A673 (cell line): ENCODE data around the gene IGLL1. TPM values are rescaled to one million over a fixed set of nuclear protein-coding genes. Genes with fewer than 3 reads are reported as not detected.

Experiments
- BruUV-seq: library from RNA; stranded (reverse); fragments of 400-500 nt; replicated peaks from 2 replicates; lab custom pipeline; 2021; lab: Mats Ljungman, UMichigan
- CTCF ChIA-PET: fragments of 300-600 bp; sonication (Branson Sonifier 250); formaldehyde crosslinking; loops from one replicate; lab custom pipeline; 2022; ENCODE audit warnings: antibody characterized with exemption; lab: Charles Lee
- POLR2A ChIA-PET: fragments of 300-600 bp; sonication (Branson Sonifier 250); formaldehyde crosslinking; loops from one replicate; lab custom pipeline; 2022; ENCODE audit warnings: antibody characterized with exemption; ENCODE audit not compliant: low non-redundant PET; lab: Charles Lee
- DNase-seq: peaks from one replicate; pipeline ENCODE4 v3.0.0-alpha.2; 2015; ENCODE audit warnings: low spot score
- H3K27ac ChIP-seq: fragments of 200-600 bp; sonication (generic); 2 replicates; pipeline ENCODE4 v1.5.1; 2016; ENCODE audit warnings: mixed run types, low read depth, mild to moderate bottlenecking, mixed read lengths, antibody characterized with exemption, low read length; ENCODE audit not compliant: poor library complexity, severe bottlenecking
- H3K27me3 ChIP-seq: fragments of 200-600 bp; sonication (generic); replicated peaks from 2 replicates; pipeline ENCODE4 v1.6.1; 2017; ENCODE audit warnings: mixed run types, low read depth, mild to moderate bottlenecking, mixed read lengths, antibody characterized with exemption, low read length; ENCODE audit not compliant: insufficient read depth, poor library complexity
- H3K36me3 ChIP-seq: fragments of 200-600 bp; sonication (generic); 2 replicates; pipeline ENCODE4 v1.6.1; 2016; ENCODE audit warnings: mixed run types, mild to moderate bottlenecking, mixed read lengths, antibody characterized with exemption, low read length; ENCODE audit not compliant: insufficient read depth, poor library complexity, severe bottlenecking
- H3K4me1 ChIP-seq: fragments of 200-600 bp; sonication (generic); 2 replicates; pipeline ENCODE4 v1.6.1; 2017; ENCODE audit warnings: mixed run types, mild to moderate bottlenecking, mixed read lengths, antibody characterized with exemption, low read length; ENCODE audit not compliant: insufficient read depth, poor library complexity, severe bottlenecking
- H3K4me3 ChIP-seq: fragments of 200-600 bp; sonication (generic); 2 replicates; pipeline ENCODE4 v1.5.1; 2016; ENCODE audit warnings: low read depth, mixed run types, mild to moderate bottlenecking, mixed read lengths, low read length; ENCODE audit not compliant: poor library complexity, severe bottlenecking
- H3K9me3 ChIP-seq: fragments of 200-600 bp; sonication (generic); 2 replicates; pipeline ENCODE4 v1.6.1; 2016; ENCODE audit warnings: mixed run types, low read depth, mild to moderate bottlenecking, mixed read lengths, antibody characterized with exemption, low read length; ENCODE audit not compliant: poor library complexity, severe bottlenecking
- EZH2 ChIP-seq: fragments of 200-600 bp; sonication (generic); IDR thresholded peaks from 2 replicates; pipeline ENCODE4 v1.6.1; 2017; ENCODE audit warnings: borderline replicate concordance, low read depth, mild to moderate bottlenecking, mixed read lengths, antibody characterized with exemption, low read length; ENCODE audit not compliant: poor library complexity, severe bottlenecking
- intact Hi-C: fragments of 100-400 bp; cut with micrococcal nuclease; formaldehyde crosslinking; loops from one replicate; pipeline ENCODE4 v1.10.0; 2022; ENCODE audit not compliant: unreplicated experiment
- total RNA-seq: library from RNA; stranded (reverse); gene quantifications from 2 replicates; pipeline ENCODE4 v1.2.3, GENCODE V29; 2021
- TF ChIP-seq, protein P1 (sequence below): fragments of 300-800, 200-600 bp; sonication (generic); conservative IDR thresholded peaks from 2 replicates; pipeline ENCODE4 v1.5.1; 2017; ENCODE audit warnings: low read depth, mild to moderate bottlenecking, antibody characterized with exemption, low read length, moderate library complexity, mixed read lengths

IGLL1 gene
- total RNA-seq, 1 experiment from 2014 or later, result not detected

GRCh38 chr22:23530766-23531282, 49.3 kb downstream of the IGLL1 start:
- Histone ChIP-seq H3K27me3 (no peaks in the 10 kb centered on the region), H3K4me3 (no peak overlapping the region), H3K36me3 (no peaks in the 10 kb centered on the region), H3K27ac (no peak overlapping the region), H3K9me3 (no peaks in the 10 kb centered on the region), H3K4me1 (no peaks in the 10 kb centered on the region)
- BruUV-seq, result no TSS peak
- TF ChIP-seq, protein P1, sequence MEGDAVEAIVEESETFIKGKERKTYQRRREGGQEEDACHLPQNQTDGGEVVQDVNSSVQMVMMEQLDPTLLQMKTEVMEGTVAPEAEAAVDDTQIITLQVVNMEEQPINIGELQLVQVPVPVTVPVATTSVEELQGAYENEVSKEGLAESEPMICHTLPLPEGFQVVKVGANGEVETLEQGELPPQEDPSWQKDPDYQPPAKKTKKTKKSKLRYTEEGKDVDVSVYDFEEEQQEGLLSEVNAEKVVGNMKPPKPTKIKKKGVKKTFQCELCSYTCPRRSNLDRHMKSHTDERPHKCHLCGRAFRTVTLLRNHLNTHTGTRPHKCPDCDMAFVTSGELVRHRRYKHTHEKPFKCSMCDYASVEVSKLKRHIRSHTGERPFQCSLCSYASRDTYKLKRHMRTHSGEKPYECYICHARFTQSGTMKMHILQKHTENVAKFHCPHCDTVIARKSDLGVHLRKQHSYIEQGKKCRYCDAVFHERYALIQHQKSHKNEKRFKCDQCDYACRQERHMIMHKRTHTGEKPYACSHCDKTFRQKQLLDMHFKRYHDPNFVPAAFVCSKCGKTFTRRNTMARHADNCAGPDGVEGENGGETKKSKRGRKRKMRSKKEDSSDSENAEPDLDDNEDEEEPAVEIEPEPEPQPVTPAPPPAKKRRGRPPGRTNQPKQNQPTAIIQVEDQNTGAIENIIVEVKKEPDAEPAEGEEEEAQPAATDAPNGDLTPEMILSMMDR, result no peak
- TF ChIP-seq EZH2, result no peak
- no peak for DNase-seq
- intact Hi-C loops, result loop anchor here (10.0 kb wide), 1 partner anchor 216 kb away; no protein-coding TSS in a partner anchor
- CTCF ChIA-PET, result no interaction called here
- POLR2A ChIA-PET, result no interaction called here

- H3K36me3 ChIP-seq, result no peaks in the 10 kb centered on the region
- no peak overlapping the region for H3K4me3 ChIP-seq
- no peak for DNase-seq
- H3K9me3 ChIP-seq, result no peaks in the 10 kb centered on the region
- H3K4me1 ChIP-seq, result no peaks in the 10 kb centered on the region
- intact Hi-C loops, result loop anchor here (10.0 kb wide), 1 partner anchor 215 kb away; no protein-coding TSS in a partner anchor
- H3K27me3 ChIP-seq, result no peaks in the 10 kb centered on the region
- no TSS peak for BruUV-seq
- CTCF ChIA-PET, result no interaction called here
- no peak overlapping the region for H3K27ac ChIP-seq
- POLR2A ChIA-PET, result no interaction called here
- TF ChIP-seq, protein P1, result no peak
- no peak for TF ChIP-seq EZH2
These were observed 50.0 kb downstream of the IGLL1 start for GRCh38 chr22:23530106-23530505.

DNA sequence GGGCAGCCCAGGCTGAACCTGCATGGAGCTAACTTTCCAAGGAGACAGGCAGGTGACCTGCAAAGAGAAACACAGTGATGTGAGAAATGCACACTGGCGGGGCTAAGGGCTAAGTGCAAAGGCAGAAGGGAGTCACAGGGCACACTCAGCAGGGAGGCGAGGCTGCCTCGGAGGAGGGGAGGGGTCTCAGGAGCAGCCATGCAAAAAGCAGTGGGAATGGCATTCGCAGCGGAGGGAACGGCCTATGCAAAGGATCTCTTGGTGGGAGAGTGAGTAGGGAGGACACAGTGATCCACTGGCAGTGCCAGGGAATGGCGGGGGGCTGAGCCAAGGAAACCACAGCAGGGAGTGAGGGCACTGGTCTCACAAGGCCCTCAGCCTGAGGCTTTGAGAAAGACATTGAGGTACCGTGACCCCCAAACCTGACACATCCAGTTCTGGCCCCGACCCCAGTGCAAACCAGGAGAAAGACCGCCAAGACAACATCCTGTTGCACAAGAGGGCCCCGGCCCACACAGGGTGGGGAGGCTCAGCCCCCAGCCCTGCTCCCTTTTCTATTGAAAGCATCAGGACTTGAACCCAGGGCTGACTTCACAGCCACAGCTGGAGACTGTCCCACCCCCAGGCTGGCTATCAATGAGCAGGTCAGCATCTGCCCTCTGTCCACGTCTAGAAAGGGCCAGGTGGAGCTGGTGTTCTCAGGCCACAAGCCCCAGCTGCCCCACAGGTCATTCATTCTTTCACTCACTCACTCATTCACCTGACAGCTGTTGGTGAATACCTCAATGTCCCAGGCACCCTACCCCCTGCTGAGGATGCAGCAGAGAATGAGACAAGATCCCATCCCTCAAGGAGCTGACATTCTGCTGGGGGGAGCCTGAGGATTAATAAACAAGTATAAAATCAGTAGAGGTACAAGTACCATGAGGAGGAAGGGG, 50.7 kb downstream of the IGLL1 start:
- no peak for DNase-seq
- ChIA-PET POLR2A (no interaction called here), CTCF (no interaction called here)
- Histone ChIP-seq H3K27me3 (no peaks in the 10 kb centered on the region), H3K4me1 (no peaks in the 10 kb centered on the region), H3K9me3 (no peaks in the 10 kb centered on the region), H3K36me3 (no peaks in the 10 kb centered on the region), H3K27ac (no peak overlapping the region), H3K4me3 (no peak overlapping the region)
- BruUV-seq, result no TSS peak
- no peak for TF ChIP-seq EZH2
- TF ChIP-seq, protein P1, result no peak
- intact Hi-C loops, result loop anchor here (10.0 kb wide), 1 partner anchor 215 kb away; no protein-coding TSS in a partner anchor
